B cell (primary cell): ENCODE data around the gene KLK1.

Experiments used
- EZH2 ChIP-seq: IDR thresholded peaks from 2 replicates; pipeline ENCODE4 v1.6.1; 2012; ENCODE audit warnings: borderline replicate concordance, low read depth, mild to moderate bottlenecking, moderate library complexity, low read length; ENCODE audit not compliant: insufficient read depth, poor library complexity, severe bottlenecking
- TF ChIP-seq, protein P1 (sequence below): fragments of 200-600 bp; IDR thresholded peaks from one replicate; pipeline ENCODE4 v1.8.0; 2022; ENCODE audit warnings: antibody characterized with exemption, mild to moderate bottlenecking

GRCh38 chr19:50791594-50792271, 31.9 kb downstream of the KLK1 start:
- TF ChIP-seq, protein P1, sequence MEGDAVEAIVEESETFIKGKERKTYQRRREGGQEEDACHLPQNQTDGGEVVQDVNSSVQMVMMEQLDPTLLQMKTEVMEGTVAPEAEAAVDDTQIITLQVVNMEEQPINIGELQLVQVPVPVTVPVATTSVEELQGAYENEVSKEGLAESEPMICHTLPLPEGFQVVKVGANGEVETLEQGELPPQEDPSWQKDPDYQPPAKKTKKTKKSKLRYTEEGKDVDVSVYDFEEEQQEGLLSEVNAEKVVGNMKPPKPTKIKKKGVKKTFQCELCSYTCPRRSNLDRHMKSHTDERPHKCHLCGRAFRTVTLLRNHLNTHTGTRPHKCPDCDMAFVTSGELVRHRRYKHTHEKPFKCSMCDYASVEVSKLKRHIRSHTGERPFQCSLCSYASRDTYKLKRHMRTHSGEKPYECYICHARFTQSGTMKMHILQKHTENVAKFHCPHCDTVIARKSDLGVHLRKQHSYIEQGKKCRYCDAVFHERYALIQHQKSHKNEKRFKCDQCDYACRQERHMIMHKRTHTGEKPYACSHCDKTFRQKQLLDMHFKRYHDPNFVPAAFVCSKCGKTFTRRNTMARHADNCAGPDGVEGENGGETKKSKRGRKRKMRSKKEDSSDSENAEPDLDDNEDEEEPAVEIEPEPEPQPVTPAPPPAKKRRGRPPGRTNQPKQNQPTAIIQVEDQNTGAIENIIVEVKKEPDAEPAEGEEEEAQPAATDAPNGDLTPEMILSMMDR: no peak
- no peak for TF ChIP-seq EZH2
